Measurements from ENCODE around the gene MTCL3.
A peak's percentile ranks its signal among the peaks of the same experiment; 100 is the strongest.

The MTCL3 gene

DNA sequence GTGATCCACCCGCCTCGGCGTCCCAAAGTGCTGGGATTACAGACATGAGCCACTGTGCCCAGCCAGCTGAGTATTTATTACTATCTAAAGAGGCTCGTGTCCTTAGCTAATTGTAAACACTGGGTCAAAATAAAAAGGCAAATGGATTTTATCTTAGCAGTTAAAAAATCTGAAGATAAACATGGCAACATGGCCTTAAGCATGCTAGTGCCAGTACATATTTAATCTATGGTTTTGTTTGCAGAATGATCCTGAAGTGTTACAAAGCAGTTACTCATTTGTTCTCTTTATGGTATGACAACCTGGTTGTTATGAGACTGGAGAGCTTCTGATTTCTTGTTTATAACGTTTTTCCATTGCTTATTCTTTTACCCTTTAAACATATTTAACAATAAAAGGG lies 56.1 kb downstream of the MTCL3 start:
- H3K9ac ChIP-seq (ENCODE audit: insufficient read depth in 1 of 2, low read length in 2 of 2): no peak overlapping the region
- H3K4me1 ChIP-seq (ENCODE audit: control insufficient read depth in 5 of 5, insufficient read depth in 5 of 5, low read length in 5 of 5): peaks cover 0 to 34% (median 4%) of the 10 kb centered on the region in 5 donors
- H3K4me3 ChIP-seq: no peak overlapping the region
- peak in 2 of 3 donors; percentile 51 to 58 for DNase-seq
- H3K36me3 ChIP-seq (ENCODE audit: control insufficient read depth in 4 of 4, insufficient read depth in 4 of 4, low read length in 4 of 4): no peaks in the 10 kb centered on the region
- 46 to 73% methylated on average over 5 of the region's 5 CpGs for WGBS, 2 donors
- H3K9me3 ChIP-seq (ENCODE audit: control insufficient read depth in 4 of 4, insufficient read depth in 3 of 4, low read length in 3 of 4): no peaks in the 10 kb centered on the region
- no peak for ATAC-seq (ENCODE audit: insufficient read depth, low FRiP score)
- TF ChIP-seq, protein P1, sequence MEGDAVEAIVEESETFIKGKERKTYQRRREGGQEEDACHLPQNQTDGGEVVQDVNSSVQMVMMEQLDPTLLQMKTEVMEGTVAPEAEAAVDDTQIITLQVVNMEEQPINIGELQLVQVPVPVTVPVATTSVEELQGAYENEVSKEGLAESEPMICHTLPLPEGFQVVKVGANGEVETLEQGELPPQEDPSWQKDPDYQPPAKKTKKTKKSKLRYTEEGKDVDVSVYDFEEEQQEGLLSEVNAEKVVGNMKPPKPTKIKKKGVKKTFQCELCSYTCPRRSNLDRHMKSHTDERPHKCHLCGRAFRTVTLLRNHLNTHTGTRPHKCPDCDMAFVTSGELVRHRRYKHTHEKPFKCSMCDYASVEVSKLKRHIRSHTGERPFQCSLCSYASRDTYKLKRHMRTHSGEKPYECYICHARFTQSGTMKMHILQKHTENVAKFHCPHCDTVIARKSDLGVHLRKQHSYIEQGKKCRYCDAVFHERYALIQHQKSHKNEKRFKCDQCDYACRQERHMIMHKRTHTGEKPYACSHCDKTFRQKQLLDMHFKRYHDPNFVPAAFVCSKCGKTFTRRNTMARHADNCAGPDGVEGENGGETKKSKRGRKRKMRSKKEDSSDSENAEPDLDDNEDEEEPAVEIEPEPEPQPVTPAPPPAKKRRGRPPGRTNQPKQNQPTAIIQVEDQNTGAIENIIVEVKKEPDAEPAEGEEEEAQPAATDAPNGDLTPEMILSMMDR (IDR thresholded peaks at IDR 0.05; ENCODE audit: control extremely low read depth, extremely low read depth): no peak
- H3K27ac ChIP-seq (ENCODE audit: low read depth in 1 of 2, low read length in 1 of 2): peak overlapping the region in 1 of 2 donors; percentile 47
- H3K27me3 ChIP-seq (ENCODE audit: control insufficient read depth in 3 of 3, insufficient read depth in 3 of 3, low read length in 2 of 3): no peaks in the 10 kb centered on the region

DNA sequence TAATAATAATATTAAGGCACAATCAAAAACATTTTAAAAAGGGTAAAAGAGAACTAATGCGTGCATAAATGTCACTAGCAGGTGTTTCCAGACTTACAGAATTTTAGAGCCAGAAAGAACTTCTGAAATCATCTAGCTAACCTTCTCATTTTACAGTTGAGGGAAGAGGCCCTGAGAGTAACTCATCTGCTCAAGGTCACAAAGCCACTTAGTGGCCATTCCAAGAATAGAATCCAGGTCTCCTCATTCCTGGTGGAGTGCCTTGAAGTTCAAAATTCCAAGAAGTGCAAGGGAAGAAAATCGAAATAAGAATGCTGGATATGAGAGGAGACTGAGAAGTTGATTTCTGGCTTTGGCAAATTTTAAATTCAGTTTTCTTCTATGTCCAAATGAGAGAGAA lies 56.8 kb downstream of the MTCL3 start:
- whole genome bisulfite sequencing, 2 donors: 83 to 89% methylated on average over 2 of the region's 2 CpGs

DNA sequence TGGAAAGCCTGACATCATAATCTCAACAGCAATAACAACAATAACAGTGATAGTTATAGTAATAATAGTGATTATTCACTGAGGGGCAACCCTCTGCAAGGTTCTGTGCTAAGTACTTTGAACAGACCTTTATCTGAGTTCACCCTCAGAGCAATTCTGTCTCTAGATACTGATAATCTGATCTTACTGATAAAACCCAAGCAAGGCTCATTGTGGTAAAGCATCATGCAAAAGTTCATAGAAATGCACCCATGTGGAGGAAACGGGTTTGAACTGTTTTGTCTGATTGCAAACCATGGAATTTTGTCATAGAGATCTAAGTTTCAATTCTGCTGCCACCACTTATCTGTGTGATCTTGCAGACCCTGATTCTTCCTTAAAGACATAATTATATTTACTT lies 58.7 kb downstream of the MTCL3 start:
- Histone ChIP-seq H3K9ac (ENCODE audit: insufficient read depth in 1 of 2, low read length in 2 of 2) (no peak overlapping the region), H3K4me3 (no peak overlapping the region), H3K4me1 (ENCODE audit: control insufficient read depth in 5 of 5, insufficient read depth in 5 of 5, low read length in 5 of 5) (peaks cover 0 to 59% (median 4%) of the 10 kb centered on the region in 5 donors), H3K27ac (ENCODE audit: low read depth in 1 of 2, low read length in 1 of 2) (no peak overlapping the region), H3K9me3 (ENCODE audit: control insufficient read depth in 4 of 4, insufficient read depth in 3 of 4, low read length in 3 of 4) (no peaks in the 10 kb centered on the region), H3K27me3 (ENCODE audit: control insufficient read depth in 3 of 3, insufficient read depth in 3 of 3, low read length in 2 of 3) (no peaks in the 10 kb centered on the region), H3K36me3 (ENCODE audit: control insufficient read depth in 4 of 4, insufficient read depth in 4 of 4, low read length in 4 of 4) (no peaks in the 10 kb centered on the region)
- TF ChIP-seq, protein P1 (IDR thresholded peaks at IDR 0.05; ENCODE audit: control extremely low read depth, extremely low read depth): no peak
- ATAC-seq (ENCODE audit: insufficient read depth, low FRiP score): no peak
- 69 to 83% methylated on average over 1 of the region's 1 CpG for WGBS, 2 donors
- DNase-seq: no peak

More for the DNA sequence above, 56.8 kb downstream of the MTCL3 start:
- Histone ChIP-seq H3K27ac (ENCODE audit: low read depth in 1 of 2, low read length in 1 of 2) (no peak overlapping the region), H3K9me3 (ENCODE audit: control insufficient read depth in 4 of 4, insufficient read depth in 3 of 4, low read length in 3 of 4) (no peaks in the 10 kb centered on the region), H3K36me3 (ENCODE audit: control insufficient read depth in 4 of 4, insufficient read depth in 4 of 4, low read length in 4 of 4) (no peaks in the 10 kb centered on the region), H3K4me1 (ENCODE audit: control insufficient read depth in 5 of 5, insufficient read depth in 5 of 5, low read length in 5 of 5) (peaks cover 0 to 40% (median 4%) of the 10 kb centered on the region in 5 donors), H3K27me3 (ENCODE audit: control insufficient read depth in 3 of 3, insufficient read depth in 3 of 3, low read length in 2 of 3) (no peaks in the 10 kb centered on the region), H3K9ac (ENCODE audit: insufficient read depth in 1 of 2, low read length in 2 of 2) (no peak overlapping the region), H3K4me3 (no peak overlapping the region)
- TF ChIP-seq, protein P1 (IDR thresholded peaks at IDR 0.05; ENCODE audit: control extremely low read depth, extremely low read depth): no peak
- no peak for DNase-seq
- ATAC-seq (ENCODE audit: insufficient read depth, low FRiP score): no peak

DNA sequence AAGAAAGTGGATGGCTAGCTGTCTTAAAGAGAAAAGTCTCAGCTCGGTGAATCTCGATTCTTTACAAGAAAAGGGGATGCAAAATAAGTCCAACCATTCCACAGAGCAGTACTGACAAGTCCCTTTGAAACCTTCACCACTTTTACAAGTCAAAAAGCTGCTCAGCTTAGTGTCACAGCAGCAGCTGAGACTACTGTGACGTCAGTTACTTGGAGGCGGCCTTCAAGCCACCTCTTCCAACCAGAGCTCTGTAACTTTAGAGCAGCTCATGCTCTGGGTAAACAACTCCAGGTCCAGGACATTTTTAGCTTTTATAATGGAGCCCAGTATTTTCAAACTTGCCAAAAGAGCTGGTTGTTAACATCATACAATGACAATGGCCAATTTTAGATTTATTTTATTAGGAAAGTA lies 59.9 kb downstream of the MTCL3 start, which contains the start of gene KIAA0408:
TSS of gene KIAA0408 (minus strand) at position 159 of the 411 bp plus-strand sequence. CDS start 5,408 bp downstream, outside the sequence.
- H3K36me3 ChIP-seq (ENCODE audit: control insufficient read depth in 4 of 4, insufficient read depth in 4 of 4, low read length in 4 of 4): no peaks in the 10 kb centered on the region
- H3K27ac ChIP-seq (ENCODE audit: low read depth in 1 of 2, low read length in 1 of 2): peak within 1 kb of the TSS in 1 of 2 donors; percentile 73
- 37 to 63% methylated on average over 4 of the region's 4 CpGs for WGBS, 2 donors
- DNase-seq: peak; percentile 89 to 98 (median 95)
- peaks cover 0 to 65% (median 4%) of the 10 kb centered on the region in 5 donors for H3K4me1 ChIP-seq (ENCODE audit: control insufficient read depth in 5 of 5, insufficient read depth in 5 of 5, low read length in 5 of 5)
- TF ChIP-seq, protein P1 (IDR thresholded peaks at IDR 0.05; ENCODE audit: control extremely low read depth, extremely low read depth): no peak
- H3K9me3 ChIP-seq (ENCODE audit: control insufficient read depth in 4 of 4, insufficient read depth in 3 of 4, low read length in 3 of 4): no peaks in the 10 kb centered on the region
- H3K27me3 ChIP-seq (ENCODE audit: control insufficient read depth in 3 of 3, insufficient read depth in 3 of 3, low read length in 2 of 3): no peaks in the 10 kb centered on the region
- peak; percentile 70 for ATAC-seq (ENCODE audit: insufficient read depth, low FRiP score)
- H3K4me3 ChIP-seq: peak within 1 kb of the TSS; percentile 42
- H3K9ac ChIP-seq (ENCODE audit: insufficient read depth in 1 of 2, low read length in 2 of 2): peak within 1 kb of the TSS in 1 of 2 donors; percentile 99
